WTC11 (cell line): ENCODE results near the gene CTIF. TPM values are rescaled to one million over a fixed set of nuclear protein-coding genes. Genes with fewer than 3 reads are reported as not detected.

Experiments
- ATAC-seq: fragments of 200-7000 bp; cut with Tn5 transposase; 2 replicates; pipeline ENCODE4 v1.10.0; 2021; ENCODE audit warnings: mild to moderate bottlenecking, moderate library complexity
- CTCF ChIA-PET: fragments of 300-600 bp; sonication (Branson Sonifier 250); formaldehyde crosslinking; loops from one replicate; lab custom pipeline; 2021; ENCODE audit warnings: antibody characterized with exemption; lab: Charles Lee
- POLR2A ChIA-PET: fragments of 350-600 bp; sonication (Branson Sonifier 250); formaldehyde crosslinking; loops from one replicate; lab custom pipeline; 2021; ENCODE audit warnings: antibody characterized with exemption; lab: Charles Lee
- DNase-seq: peaks from one replicate; pipeline ENCODE4 v3.0.0; 2021; ENCODE audit warnings: low spot score
- H3K27ac Mint-ChIP-seq: 2 replicates; pipeline ENCODE4 v1.8.0; 2021; ENCODE audit warnings: mixed read lengths
- H3K27me3 Mint-ChIP-seq: 2 replicates; pipeline ENCODE4 v1.8.0; 2021; ENCODE audit warnings: low read depth, mild to moderate bottlenecking, moderate library complexity, mixed read lengths
- H3K36me3 Mint-ChIP-seq: 2 replicates; pipeline ENCODE4 v1.8.0; 2021; ENCODE audit warnings: mixed read lengths
- H3K4me1 Mint-ChIP-seq: 2 replicates; pipeline ENCODE4 v1.8.0; 2022; ENCODE audit warnings: mixed read lengths
- H3K4me3 Mint-ChIP-seq: 2 replicates; pipeline ENCODE4 v1.8.0; 2021; ENCODE audit warnings: mild to moderate bottlenecking, moderate library complexity, mixed read lengths
- H3K9me3 Mint-ChIP-seq: 2 replicates; pipeline ENCODE4 v1.8.0; 2021; ENCODE audit warnings: mixed read lengths
- CREM ChIP-seq: sonication (generic); formaldehyde crosslinking; IDR thresholded peaks from 2 replicates; pipeline ENCODE4 v1.8.1; 2022; ENCODE audit warnings: mild to moderate bottlenecking, missing genetic modification reagents, moderate library complexity
- ELF4 ChIP-seq: sonication (generic); formaldehyde crosslinking; IDR thresholded peaks from 2 replicates; pipeline ENCODE4 v1.8.1; 2022; ENCODE audit warnings: low read depth, mild to moderate bottlenecking, moderate library complexity, missing genetic modification reagents
- EMX1 ChIP-seq: fragments of 250-450 bp; sonication (Bioruptor Pico); IDR thresholded peaks from 2 replicates; pipeline ENCODE4 v1.8.0; 2021; ENCODE audit warnings: mild to moderate bottlenecking
- HMGA2 ChIP-seq: fragments of 250-450 bp; sonication (Bioruptor Pico); IDR thresholded peaks from 2 replicates; pipeline ENCODE4 v1.4.0; 2021; ENCODE audit warnings: mild to moderate bottlenecking, moderate library complexity
- IRF2 ChIP-seq: sonication (generic); formaldehyde crosslinking; IDR thresholded peaks from 2 replicates; pipeline ENCODE4 v1.8.0; 2022; ENCODE audit warnings: low read depth, missing genetic modification reagents, borderline replicate concordance
- JAZF1 ChIP-seq: fragments of 250-450 bp; sonication (Bioruptor Pico); IDR thresholded peaks from 2 replicates; pipeline ENCODE4 v1.9.0; 2021; ENCODE audit warnings: moderate library complexity, mild to moderate bottlenecking, inconsistent platforms
- JUN ChIP-seq: sonication (generic); formaldehyde crosslinking; IDR thresholded peaks from 2 replicates; pipeline ENCODE4 v1.8.0; 2023; ENCODE audit warnings: mild to moderate bottlenecking, missing genetic modification reagents
- NFE2L1 ChIP-seq: sonication (generic); formaldehyde crosslinking; IDR thresholded peaks from 2 replicates; pipeline ENCODE4 v1.8.1; 2023; ENCODE audit warnings: missing genetic modification reagents
- NFYB ChIP-seq: sonication (generic); formaldehyde crosslinking; conservative IDR thresholded peaks from 2 replicates; pipeline ENCODE4 v1.8.0; 2022; ENCODE audit warnings: low read depth, missing genetic modification reagents
- TP53 ChIP-seq: sonication (generic); formaldehyde crosslinking; IDR thresholded peaks from 2 replicates; pipeline ENCODE4 v1.8.1; 2023; ENCODE audit warnings: mild to moderate bottlenecking, missing genetic modification reagents
- ZNF219 ChIP-seq: sonication (generic); formaldehyde crosslinking; IDR thresholded peaks from 2 replicates; pipeline ENCODE4 v1.8.0; 2023; ENCODE audit warnings: missing genetic modification reagents, mild to moderate bottlenecking, borderline replicate concordance
- ZNF396 ChIP-seq: fragments of 250-450 bp; sonication (Bioruptor Pico); IDR thresholded peaks from 2 replicates; pipeline ENCODE4 v1.8.0; 2021; ENCODE audit warnings: mild to moderate bottlenecking, moderate library complexity, borderline replicate concordance
- ZNF671 ChIP-seq: fragments of 250-450 bp; sonication (Bioruptor Pico); IDR thresholded peaks from 2 replicates; pipeline ENCODE4 v1.8.0; 2021; ENCODE audit warnings: mild to moderate bottlenecking
- total RNA-seq: library from RNA; stranded (reverse); gene quantifications from 3 replicates; pipeline ENCODE4 v1.2.3, GENCODE V29; 2021
- TF ChIP-seq, protein P1 (sequence below): sonication (generic); formaldehyde crosslinking; IDR thresholded peaks from 2 replicates; pipeline ENCODE4 v1.8.1; 2022; ENCODE audit warnings: missing genetic modification reagents, borderline replicate concordance
- TF ChIP-seq, protein P2 (sequence below): sonication (generic); formaldehyde crosslinking; IDR thresholded peaks from 2 replicates; pipeline ENCODE4 v1.8.1; 2022; ENCODE audit warnings: low read depth, missing genetic modification reagents, borderline replicate concordance
- TF ChIP-seq, protein P3 (sequence below): sonication (generic); formaldehyde crosslinking; conservative IDR thresholded peaks from 2 replicates; pipeline ENCODE4 v1.8.1; 2023; ENCODE audit warnings: mild to moderate bottlenecking, low read depth, missing genetic modification reagents, moderate library complexity
- TF ChIP-seq, protein P4 (sequence below): sonication (generic); formaldehyde crosslinking; IDR thresholded peaks from 2 replicates; pipeline ENCODE4 v1.8.0; 2022; ENCODE audit warnings: mild to moderate bottlenecking, missing genetic modification reagents
- TF ChIP-seq, protein P5 (sequence below): fragments of 250-450 bp; sonication (Bioruptor Pico); conservative IDR thresholded peaks from 2 replicates; pipeline ENCODE4 v1.9.0; 2021; ENCODE audit warnings: mild to moderate bottlenecking
- TF ChIP-seq, protein P6 (sequence below): sonication (generic); formaldehyde crosslinking; IDR thresholded peaks from 2 replicates; pipeline ENCODE4 v1.8.0; 2023; ENCODE audit warnings: mild to moderate bottlenecking, missing genetic modification reagents
- TF ChIP-seq, protein P7 (sequence below): sonication (generic); formaldehyde crosslinking; IDR thresholded peaks from 2 replicates; pipeline ENCODE4 v1.8.0; 2022; ENCODE audit warnings: mild to moderate bottlenecking, missing genetic modification reagents

CTIF gene
- total RNA-seq, 1 experiment from 2014 or later = 28.5 TPM

DNA sequence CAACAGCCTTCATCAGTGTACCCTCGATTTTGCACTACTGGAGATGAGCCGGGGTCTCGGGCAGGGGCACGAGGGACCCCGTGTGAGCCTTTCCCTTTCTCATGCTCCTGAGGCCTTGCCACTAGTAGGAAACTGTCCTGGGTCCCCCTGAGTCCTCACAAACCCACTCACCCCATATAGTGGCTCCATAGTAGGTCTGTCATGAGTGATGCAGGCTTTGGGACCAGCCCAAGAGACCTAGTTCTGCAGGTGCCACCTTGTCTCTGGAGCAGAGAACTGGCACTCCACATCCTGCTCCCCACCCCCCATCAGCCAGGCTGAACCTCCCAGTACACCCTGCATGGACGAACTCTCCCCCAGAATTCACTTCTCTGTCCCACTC, 224.9 kb downstream of the CTIF start:
- no peak overlapping the region for H3K4me3 Mint-ChIP-seq
- TF ChIP-seq, protein P1, sequence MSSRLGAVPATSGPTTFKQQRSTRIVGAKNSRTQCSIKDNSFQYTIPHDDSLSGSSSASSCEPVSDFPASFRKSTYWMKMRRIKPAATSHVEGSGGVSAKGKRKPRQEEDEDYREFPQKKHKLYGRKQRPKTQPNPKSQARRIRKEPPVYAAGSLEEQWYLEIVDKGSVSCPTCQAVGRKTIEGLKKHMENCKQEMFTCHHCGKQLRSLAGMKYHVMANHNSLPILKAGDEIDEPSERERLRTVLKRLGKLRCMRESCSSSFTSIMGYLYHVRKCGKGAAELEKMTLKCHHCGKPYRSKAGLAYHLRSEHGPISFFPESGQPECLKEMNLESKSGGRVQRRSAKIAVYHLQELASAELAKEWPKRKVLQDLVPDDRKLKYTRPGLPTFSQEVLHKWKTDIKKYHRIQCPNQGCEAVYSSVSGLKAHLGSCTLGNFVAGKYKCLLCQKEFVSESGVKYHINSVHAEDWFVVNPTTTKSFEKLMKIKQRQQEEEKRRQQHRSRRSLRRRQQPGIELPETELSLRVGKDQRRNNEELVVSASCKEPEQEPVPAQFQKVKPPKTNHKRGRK = no peak
- TF ChIP-seq ZNF396 (CRISPR knock-in tag) (no peak), IRF2 (CRISPR knock-in tag) (no peak), ZNF671 (CRISPR knock-in tag) (no peak), HMGA2 (CRISPR knock-in tag) (no peak), ZNF219 (CRISPR knock-in tag) (no peak), NFYB (no peak), EMX1 (CRISPR knock-in tag) (no peak), TP53 (no peak), JUN (no peak), ELF4 (CRISPR knock-in tag) (no peak), CREM (no peak), NFE2L1 (CRISPR knock-in tag) (no peak), JAZF1 (CRISPR knock-in tag) (no peak)
- TF ChIP-seq, protein P2, sequence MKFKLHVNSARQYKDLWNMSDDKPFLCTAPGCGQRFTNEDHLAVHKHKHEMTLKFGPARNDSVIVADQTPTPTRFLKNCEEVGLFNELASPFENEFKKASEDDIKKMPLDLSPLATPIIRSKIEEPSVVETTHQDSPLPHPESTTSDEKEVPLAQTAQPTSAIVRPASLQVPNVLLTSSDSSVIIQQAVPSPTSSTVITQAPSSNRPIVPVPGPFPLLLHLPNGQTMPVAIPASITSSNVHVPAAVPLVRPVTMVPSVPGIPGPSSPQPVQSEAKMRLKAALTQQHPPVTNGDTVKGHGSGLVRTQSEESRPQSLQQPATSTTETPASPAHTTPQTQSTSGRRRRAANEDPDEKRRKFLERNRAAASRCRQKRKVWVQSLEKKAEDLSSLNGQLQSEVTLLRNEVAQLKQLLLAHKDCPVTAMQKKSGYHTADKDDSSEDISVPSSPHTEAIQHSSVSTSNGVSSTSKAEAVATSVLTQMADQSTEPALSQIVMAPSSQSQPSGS (CRISPR knock-in tag) = no peak
- TF ChIP-seq, protein P3, sequence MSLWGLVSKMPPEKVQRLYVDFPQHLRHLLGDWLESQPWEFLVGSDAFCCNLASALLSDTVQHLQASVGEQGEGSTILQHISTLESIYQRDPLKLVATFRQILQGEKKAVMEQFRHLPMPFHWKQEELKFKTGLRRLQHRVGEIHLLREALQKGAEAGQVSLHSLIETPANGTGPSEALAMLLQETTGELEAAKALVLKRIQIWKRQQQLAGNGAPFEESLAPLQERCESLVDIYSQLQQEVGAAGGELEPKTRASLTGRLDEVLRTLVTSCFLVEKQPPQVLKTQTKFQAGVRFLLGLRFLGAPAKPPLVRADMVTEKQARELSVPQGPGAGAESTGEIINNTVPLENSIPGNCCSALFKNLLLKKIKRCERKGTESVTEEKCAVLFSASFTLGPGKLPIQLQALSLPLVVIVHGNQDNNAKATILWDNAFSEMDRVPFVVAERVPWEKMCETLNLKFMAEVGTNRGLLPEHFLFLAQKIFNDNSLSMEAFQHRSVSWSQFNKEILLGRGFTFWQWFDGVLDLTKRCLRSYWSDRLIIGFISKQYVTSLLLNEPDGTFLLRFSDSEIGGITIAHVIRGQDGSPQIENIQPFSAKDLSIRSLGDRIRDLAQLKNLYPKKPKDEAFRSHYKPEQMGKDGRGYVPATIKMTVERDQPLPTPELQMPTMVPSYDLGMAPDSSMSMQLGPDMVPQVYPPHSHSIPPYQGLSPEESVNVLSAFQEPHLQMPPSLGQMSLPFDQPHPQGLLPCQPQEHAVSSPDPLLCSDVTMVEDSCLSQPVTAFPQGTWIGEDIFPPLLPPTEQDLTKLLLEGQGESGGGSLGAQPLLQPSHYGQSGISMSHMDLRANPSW (CRISPR knock-in tag) = no peak
- TF ChIP-seq, protein P4, sequence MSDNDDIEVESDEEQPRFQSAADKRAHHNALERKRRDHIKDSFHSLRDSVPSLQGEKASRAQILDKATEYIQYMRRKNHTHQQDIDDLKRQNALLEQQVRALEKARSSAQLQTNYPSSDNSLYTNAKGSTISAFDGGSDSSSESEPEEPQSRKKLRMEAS (CRISPR knock-in tag) = no peak
- TF ChIP-seq, protein P5, sequence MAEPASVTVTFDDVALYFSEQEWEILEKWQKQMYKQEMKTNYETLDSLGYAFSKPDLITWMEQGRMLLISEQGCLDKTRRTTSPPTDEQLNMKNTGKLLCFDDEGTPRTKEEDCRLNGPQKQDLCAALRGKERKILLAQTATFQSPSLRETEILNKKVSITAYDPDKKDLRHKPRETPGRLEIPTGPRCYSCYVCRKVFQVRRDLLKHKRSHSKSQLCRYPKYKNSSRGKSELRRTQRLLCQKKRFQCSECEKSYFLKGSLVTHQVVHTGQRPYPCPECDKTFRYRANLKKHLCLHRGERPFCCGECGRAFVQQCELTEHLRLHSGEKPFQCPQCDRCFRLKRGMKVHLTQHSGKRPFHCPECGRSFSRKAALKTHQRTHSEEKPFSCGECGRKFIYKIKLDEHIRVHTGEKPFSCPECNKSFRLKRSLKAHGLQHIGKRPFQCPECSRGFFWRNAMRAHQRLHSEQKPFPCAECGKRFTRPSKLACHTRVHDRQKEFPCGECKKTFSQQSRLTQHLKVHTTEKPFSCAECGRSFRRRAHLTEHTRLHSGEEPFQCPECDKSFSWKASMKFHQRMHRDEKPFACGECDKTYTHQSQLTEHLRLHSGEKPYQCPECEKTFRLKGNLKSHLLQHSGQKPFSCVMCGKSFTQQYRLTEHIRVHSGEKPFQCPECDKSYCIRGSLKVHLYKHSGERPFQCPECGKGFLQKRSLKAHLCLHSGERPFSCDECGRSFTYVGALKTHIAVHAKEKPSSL (CRISPR knock-in tag) = no peak
- TF ChIP-seq, protein P6, sequence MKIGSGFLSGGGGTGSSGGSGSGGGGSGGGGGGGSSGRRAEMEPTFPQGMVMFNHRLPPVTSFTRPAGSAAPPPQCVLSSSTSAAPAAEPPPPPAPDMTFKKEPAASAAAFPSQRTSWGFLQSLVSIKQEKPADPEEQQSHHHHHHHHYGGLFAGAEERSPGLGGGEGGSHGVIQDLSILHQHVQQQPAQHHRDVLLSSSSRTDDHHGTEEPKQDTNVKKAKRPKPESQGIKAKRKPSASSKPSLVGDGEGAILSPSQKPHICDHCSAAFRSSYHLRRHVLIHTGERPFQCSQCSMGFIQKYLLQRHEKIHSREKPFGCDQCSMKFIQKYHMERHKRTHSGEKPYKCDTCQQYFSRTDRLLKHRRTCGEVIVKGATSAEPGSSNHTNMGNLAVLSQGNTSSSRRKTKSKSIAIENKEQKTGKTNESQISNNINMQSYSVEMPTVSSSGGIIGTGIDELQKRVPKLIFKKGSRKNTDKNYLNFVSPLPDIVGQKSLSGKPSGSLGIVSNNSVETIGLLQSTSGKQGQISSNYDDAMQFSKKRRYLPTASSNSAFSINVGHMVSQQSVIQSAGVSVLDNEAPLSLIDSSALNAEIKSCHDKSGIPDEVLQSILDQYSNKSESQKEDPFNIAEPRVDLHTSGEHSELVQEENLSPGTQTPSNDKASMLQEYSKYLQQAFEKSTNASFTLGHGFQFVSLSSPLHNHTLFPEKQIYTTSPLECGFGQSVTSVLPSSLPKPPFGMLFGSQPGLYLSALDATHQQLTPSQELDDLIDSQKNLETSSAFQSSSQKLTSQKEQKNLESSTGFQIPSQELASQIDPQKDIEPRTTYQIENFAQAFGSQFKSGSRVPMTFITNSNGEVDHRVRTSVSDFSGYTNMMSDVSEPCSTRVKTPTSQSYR (CRISPR knock-in tag) = no peak
- TF ChIP-seq, protein P7, sequence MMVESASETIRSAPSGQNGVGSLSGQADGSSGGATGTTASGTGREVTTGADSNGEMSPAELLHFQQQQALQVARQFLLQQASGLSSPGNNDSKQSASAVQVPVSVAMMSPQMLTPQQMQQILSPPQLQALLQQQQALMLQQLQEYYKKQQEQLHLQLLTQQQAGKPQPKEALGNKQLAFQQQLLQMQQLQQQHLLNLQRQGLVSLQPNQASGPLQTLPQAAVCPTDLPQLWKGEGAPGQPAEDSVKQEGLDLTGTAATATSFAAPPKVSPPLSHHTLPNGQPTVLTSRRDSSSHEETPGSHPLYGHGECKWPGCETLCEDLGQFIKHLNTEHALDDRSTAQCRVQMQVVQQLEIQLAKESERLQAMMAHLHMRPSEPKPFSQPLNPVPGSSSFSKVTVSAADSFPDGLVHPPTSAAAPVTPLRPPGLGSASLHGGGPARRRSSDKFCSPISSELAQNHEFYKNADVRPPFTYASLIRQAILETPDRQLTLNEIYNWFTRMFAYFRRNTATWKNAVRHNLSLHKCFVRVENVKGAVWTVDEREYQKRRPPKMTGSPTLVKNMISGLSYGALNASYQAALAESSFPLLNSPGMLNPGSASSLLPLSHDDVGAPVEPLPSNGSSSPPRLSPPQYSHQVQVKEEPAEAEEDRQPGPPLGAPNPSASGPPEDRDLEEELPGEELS = no peak
- POLR2A ChIA-PET = no interaction called here
- peaks cover 9% of the 10 kb centered on the region for H3K4me1 Mint-ChIP-seq
- H3K9me3 Mint-ChIP-seq = 0 out of 2 replicates have a peak, but pooled peaks cover 4% of the 10 kb centered on the region
- peaks cover 9% of the 10 kb centered on the region for H3K36me3 Mint-ChIP-seq
- no peak for ATAC-seq
- H3K27me3 Mint-ChIP-seq = no peaks in the 10 kb centered on the region
- CTCF ChIA-PET = interaction anchor here (0.9 kb wide), 1 partner anchor 49 kb away, joined by 3 read pairs; no protein-coding TSS in a partner anchor
- no peak overlapping the region for H3K27ac Mint-ChIP-seq
- no peak for DNase-seq
